Kidney epithelial cell (primary cell): Measurements from ENCODE around the gene ITPR1. TPM values are rescaled to one million over a fixed set of nuclear protein-coding genes. Genes with fewer than 3 reads are reported as not detected.

Experiments used
- DNase-seq: peaks from one replicate; pipeline ENCODE4 v3.0.0-alpha.2; 2010; ENCODE audit warnings: low read depth
- H3K27me3 ChIP-seq: 2 replicates; pipeline ENCODE4 v1.6.0; 2011; ENCODE audit warnings: low read length; ENCODE audit not compliant: control insufficient read depth, insufficient read depth
- H3K36me3 ChIP-seq: 2 replicates; pipeline ENCODE4 v1.5.1; 2011; ENCODE audit warnings: low read length; ENCODE audit not compliant: control insufficient read depth, insufficient read depth
- H3K4me3 ChIP-seq: 2 replicates; pipeline ENCODE4 v1.5.1; 2011; ENCODE audit warnings: low read depth, mild to moderate bottlenecking, control low read depth, low read length
- CTCF ChIP-seq: IDR thresholded peaks from 2 replicates; pipeline ENCODE4 v1.5.1; 2011; ENCODE audit warnings: mild to moderate bottlenecking, moderate library complexity, low read length, control low read depth, inconsistent platforms; ENCODE audit not compliant: insufficient read depth, poor library complexity, severe bottlenecking
- total RNA-seq: library from RNA; depleted of rRNA; stranded (reverse); fragments of >200 nt; gene quantifications from 2 replicates; pipeline ENCODE4 v1.2.3, GENCODE V29; 2015

The ITPR1 gene
- total RNA-seq, 1 donor from 2014 or later: 8.9 TPM

- Histone ChIP-seq H3K36me3 (no peaks in the 10 kb centered on the region), H3K27me3 (no peaks in the 10 kb centered on the region), H3K4me3 (no peak overlapping the region)
- no peak for TF ChIP-seq CTCF
- DNase-seq: no peak
These were observed 329.4 kb downstream of the ITPR1 start for GRCh38 chr3:4822568-4822967.

GRCh38 chr3:4823385-4823784 is 330.2 kb downstream of the ITPR1 start:
- TF ChIP-seq CTCF: no peak
- H3K4me3 ChIP-seq: no peak overlapping the region
- no peaks in the 10 kb centered on the region for H3K27me3 ChIP-seq
- DNase-seq: no peak
- no peaks in the 10 kb centered on the region for H3K36me3 ChIP-seq

DNA sequence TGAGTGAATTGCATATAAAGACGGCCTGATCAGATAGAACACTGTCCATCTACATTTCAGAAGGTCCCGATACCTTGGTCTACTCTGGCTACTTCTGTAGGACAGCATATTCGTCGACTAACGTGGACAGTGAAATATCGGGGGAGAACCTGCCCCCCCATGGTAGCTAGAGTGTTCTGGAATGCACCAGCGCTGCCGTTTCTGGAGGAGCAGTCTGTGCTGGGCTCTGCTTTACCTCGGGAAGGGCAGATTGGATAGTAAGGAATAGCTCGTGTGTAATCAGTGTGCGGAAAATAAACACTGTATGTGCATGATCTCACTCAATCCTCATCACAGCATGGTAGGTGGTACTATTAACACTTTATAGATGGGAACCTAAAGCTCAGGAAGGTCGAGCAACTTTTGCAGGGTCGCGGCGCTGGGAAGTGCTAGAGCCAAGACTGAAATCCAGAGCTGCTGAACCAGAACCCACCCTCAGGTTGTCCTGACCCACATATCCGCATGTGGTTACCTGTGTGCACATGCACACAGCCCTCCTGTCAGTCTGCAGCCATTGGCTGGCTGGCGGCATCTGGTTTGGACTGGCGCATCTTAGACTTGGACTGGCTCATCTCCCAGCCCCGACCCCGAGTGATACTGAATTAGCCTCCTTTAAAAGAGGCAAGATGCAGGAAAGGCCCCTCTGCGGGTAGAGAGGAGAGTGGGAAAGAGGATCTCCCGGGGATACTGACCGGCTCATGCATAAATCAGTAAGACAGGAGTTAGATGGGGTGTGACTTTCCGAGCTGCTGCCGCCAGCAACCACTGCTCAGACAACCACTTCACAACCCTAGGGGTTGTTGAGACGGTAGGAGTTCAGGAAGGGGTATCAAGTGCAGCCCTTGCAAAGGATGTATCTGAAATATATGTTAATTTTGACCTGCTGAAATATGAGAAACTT is 331.1 kb downstream of the ITPR1 start:
- H3K27me3 ChIP-seq: no peaks in the 10 kb centered on the region
- no peaks in the 10 kb centered on the region for H3K36me3 ChIP-seq
- H3K4me3 ChIP-seq: no peak overlapping the region
- no peak for DNase-seq
- TF ChIP-seq CTCF: no peak

DNA sequence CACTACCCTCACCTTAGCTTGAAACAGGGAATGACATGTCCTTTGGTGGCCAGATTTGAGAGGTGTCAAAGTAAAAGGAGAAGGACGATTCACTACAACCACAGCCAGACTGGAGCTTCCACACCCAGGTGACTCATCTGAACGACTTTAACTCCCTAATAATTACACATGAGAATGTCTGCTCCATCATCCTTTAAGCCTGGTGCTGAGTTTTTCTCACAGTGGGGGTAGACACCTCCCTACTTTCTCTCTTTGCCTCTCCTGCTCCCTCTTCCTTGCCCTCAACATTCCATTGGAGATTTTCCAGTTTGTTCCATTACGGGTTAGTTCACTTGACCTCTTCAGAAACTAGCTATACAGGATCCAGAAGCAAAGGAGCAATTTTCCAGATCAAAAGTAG is 331.8 kb downstream of the ITPR1 start:
- TF ChIP-seq CTCF: no peak
- DNase-seq: peak; percentile 87
- H3K36me3 ChIP-seq: no peaks in the 10 kb centered on the region
- no peaks in the 10 kb centered on the region for H3K27me3 ChIP-seq
- H3K4me3 ChIP-seq: no peak overlapping the region

- no peak overlapping the region for H3K4me3 ChIP-seq
These were observed 332.5 kb downstream of the ITPR1 start for GRCh38 chr3:4825436-4826236.

More at GRCh38 chr3:4825436-4826236, 332.5 kb downstream of the ITPR1 start:
- DNase-seq: no peak
- no peak for TF ChIP-seq CTCF
- H3K36me3 ChIP-seq: no peaks in the 10 kb centered on the region
- H3K27me3 ChIP-seq: no peaks in the 10 kb centered on the region
